CD4-positive, CD25-positive, alpha-beta regulatory T cell (primary cell): ENCODE data around the gene RAP1GAP2. TPM values are rescaled to one million over a fixed set of nuclear protein-coding genes. Genes with fewer than 3 reads are reported as not detected.
A peak's percentile ranks its signal among the peaks of the same experiment; 100 is the strongest.

Experiments
- ATAC-seq, 2 donors: fragments of 150-1000 bp; cut with Tn5 transposase; one replicate each; pipeline ENCODE4 v1.10.0; 2021; ENCODE audit warnings: low read depth in 2 of 2, moderate number of reproducible peaks in 2 of 2, moderate library complexity in 1 of 2
- DNase-seq, 3 donors: peaks; one replicate each; pipeline versions ENCODE4 v3.0.0 to v3.0.0-alpha.2; 2012 to 2022; ENCODE audit warnings: mixed read lengths in 1 of 3
- H3K27ac ChIP-seq: one replicate; pipeline ENCODE4 v1.7.0; 2013; ENCODE audit warnings: mild to moderate bottlenecking, low read length; ENCODE audit not compliant: insufficient read depth, poor library complexity, severe bottlenecking
- H3K27me3 ChIP-seq: one replicate; pipeline ENCODE4 v1.7.0; 2013; ENCODE audit warnings: low read length; ENCODE audit not compliant: control insufficient read depth, insufficient read depth
- H3K36me3 ChIP-seq: one replicate; pipeline ENCODE4 v1.7.0; 2013; ENCODE audit warnings: mild to moderate bottlenecking, low read length, moderate library complexity; ENCODE audit not compliant: control insufficient read depth, insufficient read depth
- H3K4me1 ChIP-seq: 2 replicates; pipeline ENCODE4 v1.7.0; 2013; ENCODE audit warnings: mild to moderate bottlenecking, low read length; ENCODE audit not compliant: insufficient read depth, control insufficient read depth, poor library complexity, severe bottlenecking
- H3K4me3 ChIP-seq: one replicate; pipeline ENCODE4 v1.7.0; 2013; ENCODE audit warnings: low read depth, mild to moderate bottlenecking, low read length, moderate library complexity
- H3K9me3 ChIP-seq, 2 experiments: 1 replicate in 1 of 2; 2 replicates in 1 of 2; pipeline ENCODE4 v1.7.0; 2013; ENCODE audit warnings: low read length in 2 of 2, mild to moderate bottlenecking in 1 of 2, moderate library complexity in 1 of 2; ENCODE audit not compliant: control insufficient read depth in 2 of 2
- H3K27ac Mint-ChIP-seq, 3 donors: one replicate each; pipeline ENCODE4 v1.8.0; 2020 to 2022; ENCODE audit warnings: mild to moderate bottlenecking in 3 of 3, mixed read lengths in 3 of 3, moderate library complexity in 2 of 3
- H3K27me3 Mint-ChIP-seq: one replicate; pipeline ENCODE4 v1.8.0; 2022; ENCODE audit warnings: mild to moderate bottlenecking, mixed read lengths
- H3K36me3 Mint-ChIP-seq: one replicate; pipeline ENCODE4 v1.8.0; 2020; ENCODE audit warnings: mixed read lengths
- H3K4me1 Mint-ChIP-seq, 4 donors: one replicate each; pipeline ENCODE4 v1.8.0; 2020 to 2022; ENCODE audit warnings: mixed read lengths in 4 of 4, mild to moderate bottlenecking in 1 of 4
- H3K4me3 Mint-ChIP-seq, 4 donors: one replicate each; pipeline ENCODE4 v1.8.0; 2020 to 2022; ENCODE audit warnings: mild to moderate bottlenecking in 4 of 4, mixed read lengths in 4 of 4, moderate library complexity in 3 of 4
- H3K9me3 Mint-ChIP-seq, 7 donors: one replicate each; pipeline ENCODE4 v1.8.0; 2020 to 2022; ENCODE audit warnings: mixed read lengths in 7 of 7, mild to moderate bottlenecking in 3 of 7, moderate library complexity in 2 of 7
- polyA plus RNA-seq, 4 donors: library from polyadenylated mRNA; unstranded; fragments of 300-500 nt; fragmentation: Illumina TruSeq; gene quantifications; one replicate each; pipeline ENCODE4 v1.2.3, GENCODE V29; 2021
- total RNA-seq: library from RNA; stranded (reverse); gene quantifications from one replicate; pipeline ENCODE4 v1.2.3, GENCODE V29; 2022

The RAP1GAP2 gene
- total and polyA plus RNA-seq, 5 donors from 2014 or later, result 2.7 to 87.6 (median 5.1) TPM

GRCh38 chr17:2805961-2806360 lies 9.7 kb downstream of the RAP1GAP2 start:
- DNase-seq (no peak), ATAC-seq (no peak)
- H3K4me1 ChIP-seq, result no peaks in the 10 kb centered on the region
- peaks cover 36% of the 10 kb centered on the region for H3K36me3 ChIP-seq
- H3K4me3 Mint-ChIP-seq, result no peak overlapping the region
- no peak overlapping the region for H3K4me3 ChIP-seq
- H3K9me3 Mint-ChIP-seq, result no peaks in the 10 kb centered on the region
- H3K4me1 Mint-ChIP-seq, result peaks cover 0 to 59% (median 29%) of the 10 kb centered on the region in 4 donors
- peaks cover 5% of the 10 kb centered on the region for H3K27me3 Mint-ChIP-seq
- H3K27ac Mint-ChIP-seq, result peak overlapping the region in 1 of 3 donors; percentile 46
- no peaks in the 10 kb centered on the region for H3K27me3 ChIP-seq
- peaks cover 38% of the 10 kb centered on the region for H3K36me3 Mint-ChIP-seq
- H3K27ac ChIP-seq, result no peak overlapping the region
- H3K9me3 ChIP-seq, result no peaks in the 10 kb centered on the region

DNA sequence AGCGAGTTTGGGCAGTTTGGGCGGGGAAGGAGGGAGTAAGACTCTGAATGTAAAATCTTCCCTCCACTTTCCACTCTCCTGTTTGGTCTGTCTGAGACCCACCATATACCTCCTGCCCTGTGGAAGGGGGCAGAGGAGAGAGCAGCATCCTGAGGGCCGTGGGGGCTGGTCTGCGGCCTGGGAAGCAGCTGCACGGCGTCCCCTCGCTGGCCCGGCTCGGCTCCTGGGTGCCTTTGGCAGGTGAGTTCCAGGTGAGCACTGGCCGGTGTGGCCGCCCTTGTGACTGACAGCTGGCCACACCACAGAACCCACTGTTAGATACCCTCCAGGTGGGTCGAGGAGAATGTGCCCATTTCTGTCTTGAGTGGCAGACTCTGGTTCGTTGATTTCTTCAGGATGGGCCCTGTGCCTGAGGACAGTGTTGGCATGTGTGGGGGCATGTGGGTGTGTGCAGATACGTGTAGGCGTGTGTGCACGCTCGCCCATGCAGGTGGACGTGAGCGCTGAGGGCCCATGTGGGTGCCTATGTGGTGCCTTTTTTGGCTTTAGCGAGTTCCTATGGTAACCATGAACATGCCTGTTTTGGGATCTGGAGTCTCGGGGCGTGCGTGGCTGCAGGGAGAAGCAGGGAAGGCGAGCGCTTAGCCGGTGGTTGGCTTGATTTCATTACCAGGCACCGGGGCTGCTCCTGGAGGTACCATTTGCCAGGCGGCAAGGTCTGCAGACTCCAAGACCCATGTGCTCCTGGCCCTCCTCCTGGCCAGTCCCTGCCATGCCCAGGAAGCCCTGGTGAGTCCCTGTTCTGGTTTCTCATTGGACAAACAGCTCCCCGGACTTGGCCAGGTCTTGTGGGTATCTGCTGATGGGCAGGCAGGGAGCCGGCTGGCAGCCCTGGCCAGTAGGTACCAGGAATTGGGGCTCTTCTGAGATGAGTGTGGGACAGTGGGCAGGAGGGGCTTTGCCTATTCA lies 12.4 kb downstream of the RAP1GAP2 start:
- ATAC-seq, result no peak
- Histone ChIP-seq H3K27ac (no peak overlapping the region), H3K9me3 (no peaks in the 10 kb centered on the region), H3K4me3 (no peak overlapping the region), H3K4me1 (peaks cover 5% of the 10 kb centered on the region), H3K36me3 (peaks cover 15% of the 10 kb centered on the region), H3K27me3 (no peaks in the 10 kb centered on the region)
- Mint-ChIP-seq H3K36me3 (peaks cover 31% of the 10 kb centered on the region), H3K4me3 (no peak overlapping the region), H3K27ac (peak overlapping the region in 1 of 3 donors; percentile 42), H3K9me3 (no peaks in the 10 kb centered on the region), H3K4me1 (peaks cover 0 to 60% (median 30%) of the 10 kb centered on the region in 4 donors), H3K27me3 (no peaks in the 10 kb centered on the region)
- DNase-seq, result no peak

DNA sequence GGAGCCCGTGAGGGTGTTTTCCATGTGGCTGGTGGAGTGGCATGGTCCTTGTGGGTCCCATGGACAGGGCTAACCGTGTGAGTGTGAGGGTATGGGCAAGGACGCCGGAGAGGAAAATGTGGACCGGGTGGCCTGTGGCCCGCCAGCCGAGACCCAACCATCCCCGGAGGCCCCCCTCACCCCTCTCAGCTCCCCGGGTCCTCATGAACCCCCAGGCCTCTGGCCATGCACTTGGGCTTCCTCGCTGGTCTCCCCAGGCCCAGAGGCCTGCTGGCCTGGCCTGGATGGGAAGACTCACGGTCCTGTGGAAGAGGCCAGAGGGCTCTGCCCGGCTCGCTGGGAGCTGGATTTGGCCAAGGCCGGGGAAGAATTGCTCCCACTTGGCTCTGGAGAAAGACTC lies 13.1 kb downstream of the RAP1GAP2 start:
- Mint-ChIP-seq H3K4me3 (no peak overlapping the region), H3K27ac (no peak overlapping the region), H3K36me3 (peaks cover 28% of the 10 kb centered on the region), H3K9me3 (no peaks in the 10 kb centered on the region), H3K27me3 (peaks cover under 1% of the 10 kb centered on the region), H3K4me1 (peaks cover 3 to 62% (median 33%) of the 10 kb centered on the region in 4 donors)
- no peaks in the 10 kb centered on the region for H3K9me3 ChIP-seq
- ATAC-seq (no peak), DNase-seq (no peak)
- H3K4me3 ChIP-seq, result no peak overlapping the region
- no peaks in the 10 kb centered on the region for H3K27me3 ChIP-seq
- H3K27ac ChIP-seq, result no peak overlapping the region
- peaks cover 11% of the 10 kb centered on the region for H3K36me3 ChIP-seq
- H3K4me1 ChIP-seq, result peaks cover 12% of the 10 kb centered on the region

GRCh38 chr17:2814049-2814448 lies 17.8 kb downstream of the RAP1GAP2 start:
- H3K36me3 ChIP-seq, result no peaks in the 10 kb centered on the region
- H3K36me3 Mint-ChIP-seq, result peaks cover 9% of the 10 kb centered on the region
- H3K27ac ChIP-seq, result peak overlapping the region; percentile 85
- DNase-seq (peak in 1 of 3 donors; percentile 85), ATAC-seq (no peak)
- H3K27me3 ChIP-seq, result no peaks in the 10 kb centered on the region
- H3K4me3 ChIP-seq, result peak overlapping the region; percentile 63
- H3K4me1 Mint-ChIP-seq, result peaks cover 6 to 60% (median 23%) of the 10 kb centered on the region in 4 donors
- H3K27me3 Mint-ChIP-seq, result peaks cover 8% of the 10 kb centered on the region
- H3K27ac Mint-ChIP-seq, result peak overlapping the region; percentile 56 to 98 (median 96)
- no peaks in the 10 kb centered on the region for H3K9me3 ChIP-seq
- no peaks in the 10 kb centered on the region for H3K9me3 Mint-ChIP-seq
- H3K4me1 ChIP-seq, result peaks cover 30% of the 10 kb centered on the region
- peak overlapping the region; percentile 83 to 93 (median 85) for H3K4me3 Mint-ChIP-seq

DNA sequence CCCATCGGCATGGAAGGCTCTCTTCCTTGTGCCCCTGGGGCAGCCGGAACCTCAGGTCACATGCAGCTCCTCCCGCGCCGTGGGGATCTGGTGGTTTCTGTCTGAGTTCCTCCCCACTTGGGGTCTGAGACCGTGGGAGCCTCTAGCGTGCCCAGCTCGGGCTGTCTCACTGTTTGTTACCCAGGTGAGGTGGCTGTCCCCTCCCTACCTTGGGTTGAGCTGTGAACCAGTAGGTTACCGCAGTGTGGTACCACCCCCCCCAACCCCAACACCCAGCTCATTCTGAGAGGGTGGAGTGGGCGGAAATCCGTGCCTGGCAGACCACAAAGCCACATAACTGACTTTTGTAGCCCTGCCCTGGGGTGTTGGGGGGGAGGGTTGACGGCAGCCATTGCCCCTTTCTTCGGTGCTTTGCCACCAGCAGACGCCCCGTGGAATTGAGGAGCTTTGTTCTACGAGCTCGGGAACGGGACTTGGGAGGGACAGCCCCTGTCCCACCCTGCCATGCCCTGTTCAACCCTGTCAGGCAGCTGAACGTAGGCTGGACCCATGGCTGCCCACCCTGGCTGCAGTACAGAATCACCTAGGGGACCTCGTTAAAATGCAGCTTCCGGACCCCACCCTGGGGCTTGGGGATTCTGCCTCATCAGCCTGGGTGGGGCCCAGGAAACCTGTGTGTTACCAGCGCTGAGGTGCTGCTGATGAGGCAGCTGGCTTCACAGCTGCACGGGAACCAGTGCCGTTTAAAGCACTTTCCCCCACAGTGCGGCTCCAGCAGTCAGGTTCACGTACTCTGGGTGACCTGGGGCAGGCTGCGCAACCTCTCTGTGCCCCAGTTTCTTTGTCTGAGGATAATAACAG lies 18.5 kb downstream of the RAP1GAP2 start:
- H3K27ac ChIP-seq, result peak overlapping the region; percentile 85
- H3K9me3 Mint-ChIP-seq, result no peaks in the 10 kb centered on the region
- peaks cover 30% of the 10 kb centered on the region for H3K4me1 ChIP-seq
- peak overlapping the region; percentile 14 to 98 (median 96) for H3K27ac Mint-ChIP-seq
- peak; percentile 86 for ATAC-seq
- no peaks in the 10 kb centered on the region for H3K9me3 ChIP-seq
- no peaks in the 10 kb centered on the region for H3K36me3 ChIP-seq
- peak overlapping the region; percentile 83 to 93 (median 85) for H3K4me3 Mint-ChIP-seq
- H3K4me1 Mint-ChIP-seq, result peaks cover 6 to 61% (median 23%) of the 10 kb centered on the region in 4 donors
- no peaks in the 10 kb centered on the region for H3K27me3 ChIP-seq
- H3K27me3 Mint-ChIP-seq, result peaks cover 8% of the 10 kb centered on the region
- peak; percentile 88 to 99 (median 99) for DNase-seq
- peaks cover 9% of the 10 kb centered on the region for H3K36me3 Mint-ChIP-seq
- H3K4me3 ChIP-seq, result peak overlapping the region; percentile 63

DNA sequence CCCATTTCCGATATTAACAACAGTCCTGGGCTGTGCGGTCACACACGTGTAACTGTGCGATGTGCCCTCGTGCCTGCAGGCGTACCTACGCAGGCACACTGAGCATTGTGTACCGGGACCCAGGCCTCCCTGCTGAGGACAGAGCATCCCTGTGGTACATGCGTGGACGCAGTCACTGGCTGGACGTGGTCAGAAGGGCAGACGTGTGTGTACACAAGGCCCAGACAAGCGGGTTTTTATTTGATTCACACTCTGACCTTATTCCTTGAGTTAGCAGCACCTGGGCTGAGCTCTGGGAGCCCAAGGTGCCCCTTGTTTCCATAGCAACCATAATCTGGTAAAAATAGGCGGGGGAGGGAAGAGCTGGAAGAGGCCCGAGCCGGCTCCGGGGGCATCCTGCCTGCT lies 19.5 kb downstream of the RAP1GAP2 start:
- Histone ChIP-seq H3K4me3 (no peak overlapping the region), H3K4me1 (peaks cover 35% of the 10 kb centered on the region), H3K27me3 (no peaks in the 10 kb centered on the region), H3K27ac (peak overlapping the region; percentile 85), H3K9me3 (no peaks in the 10 kb centered on the region), H3K36me3 (no peaks in the 10 kb centered on the region)
- peaks cover 8% of the 10 kb centered on the region for H3K27me3 Mint-ChIP-seq
- DNase-seq (no peak), ATAC-seq (no peak)
- peaks cover 9% of the 10 kb centered on the region for H3K36me3 Mint-ChIP-seq
- H3K4me1 Mint-ChIP-seq, result peaks cover 6 to 60% (median 21%) of the 10 kb centered on the region in 4 donors
- peak overlapping the region in 1 of 3 donors; percentile 83 for H3K27ac Mint-ChIP-seq
- H3K4me3 Mint-ChIP-seq, result peak overlapping the region; percentile 52 to 83 (median 60)
- no peaks in the 10 kb centered on the region for H3K9me3 Mint-ChIP-seq

DNA sequence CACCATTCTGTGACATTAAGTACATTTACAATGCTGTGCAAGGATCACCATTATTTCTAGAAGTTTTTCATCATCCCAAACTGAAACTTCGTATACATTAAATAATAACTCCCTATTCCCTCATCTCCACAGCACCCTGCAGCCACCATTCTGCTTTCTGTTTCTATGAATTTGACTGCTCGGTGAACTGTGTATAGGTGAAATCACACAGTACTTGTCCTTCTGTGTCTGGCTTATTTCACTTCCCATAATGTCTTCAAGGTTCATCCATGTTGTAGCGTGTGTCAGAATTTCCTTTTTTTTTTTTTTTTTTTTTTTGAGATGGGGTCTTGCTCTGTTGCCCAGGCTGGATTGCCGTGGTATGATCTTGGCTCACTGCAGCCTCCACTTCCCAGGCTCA lies 20.4 kb downstream of the RAP1GAP2 start:
- DNase-seq (no peak), ATAC-seq (no peak)
- H3K27me3 Mint-ChIP-seq, result peaks cover 8% of the 10 kb centered on the region
- H3K4me3 Mint-ChIP-seq, result no peak overlapping the region
- H3K27me3 ChIP-seq, result no peaks in the 10 kb centered on the region
- H3K27ac ChIP-seq, result no peak overlapping the region
- no peak overlapping the region for H3K4me3 ChIP-seq
- peak overlapping the region in 1 of 3 donors; percentile 63 for H3K27ac Mint-ChIP-seq
- no peaks in the 10 kb centered on the region for H3K9me3 Mint-ChIP-seq
- H3K36me3 Mint-ChIP-seq, result peaks cover 9% of the 10 kb centered on the region
- no peaks in the 10 kb centered on the region for H3K9me3 ChIP-seq
- peaks cover under 1% of the 10 kb centered on the region for H3K36me3 ChIP-seq
- H3K4me1 ChIP-seq, result peaks cover 35% of the 10 kb centered on the region
- peaks cover 6 to 56% (median 17%) of the 10 kb centered on the region in 4 donors for H3K4me1 Mint-ChIP-seq
